Activated B cell treated with CpG ODN at 0.5 μM for 24 hours (primary cell): ENCODE data around the gene SGK2. TPM values are rescaled to one million over a fixed set of nuclear protein-coding genes. Genes with fewer than 3 reads are reported as not detected.

ENCODE experiments used
- ATAC-seq: fragments of 200-7000 bp; cut with Tn5 transposase; one replicate; pipeline ENCODE4 v1.10.0; 2021; ENCODE audit warnings: low read depth, mild to moderate bottlenecking, moderate library complexity
- CTCF ChIA-PET: fragments of 350-600 bp; sonication (Branson Sonifier 250); formaldehyde crosslinking; loops from one replicate; lab custom pipeline; 2021; ENCODE audit warnings: antibody characterized with exemption; lab: Charles Lee
- POLR2A ChIA-PET: fragments of 350-600 bp; sonication (Branson Sonifier 250); formaldehyde crosslinking; loops from one replicate; lab custom pipeline; 2021; ENCODE audit warnings: antibody characterized with exemption; lab: Charles Lee
- DNase-seq: peaks from one replicate; pipeline ENCODE4 v3.0.0; 2022
- H3K27ac Mint-ChIP-seq: one replicate; pipeline ENCODE4 v1.8.0; 2020; ENCODE audit warnings: mixed read lengths
- H3K27me3 Mint-ChIP-seq: one replicate; pipeline ENCODE4 v1.8.0; 2021; ENCODE audit warnings: mixed read lengths
- H3K36me3 Mint-ChIP-seq: one replicate; pipeline ENCODE4 v1.8.0; 2021; ENCODE audit warnings: low read depth, mixed read lengths
- H3K4me1 Mint-ChIP-seq: one replicate; pipeline ENCODE4 v1.8.0; 2021; ENCODE audit warnings: mixed read lengths
- H3K4me3 Mint-ChIP-seq: one replicate; pipeline ENCODE4 v1.8.0; 2020; ENCODE audit warnings: mild to moderate bottlenecking, mixed read lengths
- H3K9me3 Mint-ChIP-seq: one replicate; pipeline ENCODE4 v1.8.0; 2020; ENCODE audit warnings: mixed read lengths
- CTCF ChIP-seq: fragments of 200-600 bp; IDR thresholded peaks from one replicate; pipeline ENCODE4 v1.8.0; 2022; ENCODE audit warnings: antibody characterized with exemption, mild to moderate bottlenecking
- intact Hi-C: fragments of 100-400 bp; cut with micrococcal nuclease; formaldehyde crosslinking; loops from one replicate; pipeline ENCODE4 v1.15.1; 2024
- total RNA-seq: library from RNA; stranded (reverse); gene quantifications from 2 replicates; pipeline ENCODE4 v1.2.3, GENCODE V29; 2022

SGK2 gene
- total RNA-seq, 1 donor from 2014 or later = 1.1 TPM

DNA sequence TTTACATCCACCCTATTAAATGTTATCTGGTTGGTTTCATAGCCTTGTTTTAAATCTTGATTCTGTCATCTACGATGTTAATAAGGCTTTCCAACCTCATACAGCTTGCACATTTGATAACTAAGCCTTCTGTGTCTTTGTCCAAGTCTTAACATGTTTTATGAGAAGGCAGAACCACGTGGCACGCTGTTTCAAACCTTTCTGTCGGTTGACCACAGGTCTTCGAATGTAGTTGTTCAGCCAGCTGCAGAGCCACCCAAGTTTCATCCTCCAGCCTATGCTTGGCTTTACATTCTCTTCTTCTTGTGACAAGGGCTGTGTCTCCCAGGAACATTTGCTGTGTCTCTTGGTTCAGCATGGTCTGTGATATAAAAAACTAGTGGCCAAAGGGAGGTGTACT lies 15.7 kb upstream of the SGK2 start:
- ChIA-PET POLR2A (interaction anchor here (0.7 kb wide), 1 partner anchor 65 kb away, joined by 3 read pairs; no protein-coding TSS in a partner anchor), CTCF (interaction anchor here (0.8 kb wide), 1 partner anchor 148 kb away, joined by 3 read pairs; no protein-coding TSS in a partner anchor)
- no peak overlapping the region for H3K4me3 Mint-ChIP-seq
- no peaks in the 10 kb centered on the region for H3K4me1 Mint-ChIP-seq
- no peak for ATAC-seq
- intact Hi-C loops = no loop called here
- H3K27ac Mint-ChIP-seq = no peak overlapping the region
- no peak for DNase-seq
- peaks cover 21% of the 10 kb centered on the region for H3K36me3 Mint-ChIP-seq
- H3K9me3 Mint-ChIP-seq = peaks cover 4% of the 10 kb centered on the region
- no peaks in the 10 kb centered on the region for H3K27me3 Mint-ChIP-seq
- no peak for TF ChIP-seq CTCF

- ChIA-PET CTCF (no interaction called here), POLR2A (no interaction called here)
- H3K36me3 Mint-ChIP-seq = peaks cover 19% of the 10 kb centered on the region
- no peak for DNase-seq
- no peak overlapping the region for H3K27ac Mint-ChIP-seq
- no peak for TF ChIP-seq CTCF
- peaks cover 4% of the 10 kb centered on the region for H3K9me3 Mint-ChIP-seq
- ATAC-seq = no peak
- H3K4me3 Mint-ChIP-seq = no peak overlapping the region
- intact Hi-C loops = no loop called here
- H3K27me3 Mint-ChIP-seq = no peaks in the 10 kb centered on the region
- H3K4me1 Mint-ChIP-seq = no peaks in the 10 kb centered on the region
Observed at GRCh38 chr20:43544501-43544900, 14.3 kb upstream of the SGK2 start.

DNA sequence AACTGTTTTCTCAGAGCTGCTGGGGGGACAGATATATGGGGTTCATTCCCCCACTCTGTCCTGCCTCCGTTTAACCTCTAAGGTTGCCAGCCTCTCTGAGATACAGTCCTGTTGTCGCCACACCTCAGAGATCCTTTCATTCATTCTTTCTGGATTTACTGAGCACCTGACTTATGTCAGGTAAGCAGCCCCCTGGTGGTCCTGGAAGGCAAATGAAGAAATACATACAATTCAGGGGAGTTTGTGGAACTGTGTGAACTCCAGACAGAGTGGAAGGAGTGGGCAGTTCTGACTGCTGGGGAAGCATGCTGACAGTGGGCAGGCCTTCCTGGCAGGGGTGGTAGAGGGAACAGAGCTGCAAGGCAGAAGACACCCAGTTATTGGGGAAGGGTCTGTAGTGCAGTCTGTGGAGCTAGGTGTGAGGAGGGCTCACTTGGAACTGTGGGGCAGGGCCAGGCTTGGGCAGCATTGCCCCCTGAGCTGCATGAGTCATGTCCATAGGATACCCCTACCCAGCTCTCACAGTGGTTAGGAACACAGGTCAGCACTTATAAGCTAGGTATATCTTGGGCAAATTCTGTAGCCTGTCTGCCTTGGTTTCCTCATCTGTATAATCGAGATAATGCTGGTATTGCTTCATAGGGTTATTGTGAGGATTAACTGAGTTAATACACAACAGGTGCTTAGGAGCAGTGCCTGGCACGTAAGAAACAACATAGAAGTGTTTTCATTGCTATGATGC lies 12.8 kb upstream of the SGK2 start:
- Mint-ChIP-seq H3K4me1 (no peaks in the 10 kb centered on the region), H3K36me3 (peaks cover 19% of the 10 kb centered on the region), H3K27ac (no peak overlapping the region), H3K4me3 (no peak overlapping the region), H3K9me3 (peaks cover 4% of the 10 kb centered on the region), H3K27me3 (no peaks in the 10 kb centered on the region)
- CTCF ChIA-PET = interaction anchor here (1.0 to 1.2 kb wide), 2 partner anchors 8 to 146 kb away, joined by 3 to 4 read pairs; no protein-coding TSS in a partner anchor
- TF ChIP-seq CTCF = no peak
- POLR2A ChIA-PET = no interaction called here
- no peak for DNase-seq
- intact Hi-C loops = no loop called here
- no peak for ATAC-seq

DNA sequence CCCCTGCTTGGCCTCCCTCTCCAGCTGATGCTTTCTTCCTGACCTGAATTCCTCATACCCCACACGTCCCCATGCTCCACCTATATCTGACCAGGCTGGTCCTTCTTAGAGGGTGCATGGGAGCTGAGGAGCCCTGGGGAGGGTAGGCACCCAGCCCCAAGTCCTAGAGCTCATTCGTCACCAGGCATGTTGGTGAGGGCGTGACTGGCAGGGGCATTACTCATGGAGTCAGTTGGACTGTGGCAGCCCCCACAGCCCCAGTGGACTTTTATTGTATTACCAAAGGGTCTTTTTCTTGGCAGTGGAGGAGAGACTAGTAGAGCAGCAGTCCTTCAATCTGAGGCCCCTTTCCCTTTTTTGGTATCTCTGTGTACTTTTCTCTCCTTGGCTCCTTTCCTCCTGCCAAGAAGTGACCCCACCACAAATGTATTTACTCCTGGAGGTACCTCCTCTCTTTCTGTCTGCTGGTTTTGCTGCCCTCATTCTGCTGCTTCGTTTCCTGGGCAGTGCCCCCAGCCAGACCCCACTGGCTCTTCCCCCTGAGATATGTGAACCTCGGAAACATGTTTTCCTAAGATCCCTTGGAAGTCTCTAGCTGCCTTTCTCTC lies 10.4 kb upstream of the SGK2 start:
- Mint-ChIP-seq H3K36me3 (peaks cover 19% of the 10 kb centered on the region), H3K27ac (no peak overlapping the region), H3K9me3 (peaks cover 4% of the 10 kb centered on the region), H3K27me3 (no peaks in the 10 kb centered on the region), H3K4me1 (no peaks in the 10 kb centered on the region), H3K4me3 (no peak overlapping the region)
- no peak for TF ChIP-seq CTCF
- intact Hi-C loops = no loop called here
- ChIA-PET POLR2A (no interaction called here), CTCF (interaction anchor here (1.0 kb wide), 1 partner anchor 10 kb away, joined by 3 read pairs; no protein-coding TSS in a partner anchor)
- ATAC-seq (no peak), DNase-seq (no peak)

- ATAC-seq (no peak), DNase-seq (no peak)
- peaks cover 4% of the 10 kb centered on the region for H3K9me3 Mint-ChIP-seq
- no peak overlapping the region for H3K27ac Mint-ChIP-seq
- no peaks in the 10 kb centered on the region for H3K27me3 Mint-ChIP-seq
- H3K4me3 Mint-ChIP-seq = no peak overlapping the region
- intact Hi-C loops = no loop called here
- TF ChIP-seq CTCF = no peak
- ChIA-PET CTCF (interaction anchor here (0.8 kb wide), 1 partner anchor 12 kb away, joined by 3 read pairs; no protein-coding TSS in a partner anchor), POLR2A (interaction anchor here (0.6 kb wide), 1 partner anchor 26 kb away, joined by 5 read pairs; no protein-coding TSS in a partner anchor)
- peaks cover 16% of the 10 kb centered on the region for H3K36me3 Mint-ChIP-seq
- H3K4me1 Mint-ChIP-seq = no peaks in the 10 kb centered on the region
Observed at GRCh38 chr20:43549416-43550065, 9.3 kb upstream of the SGK2 start.
